Fibroblast of pulmonary artery (primary cell): ENCODE measurements around the gene ARHGAP42.

ENCODE experiments used
- DNase-seq: peaks from one replicate; pipeline ENCODE4 v3.0.0-alpha.2; 2010; ENCODE audit warnings: low read depth
- H3K4me3 ChIP-seq: replicated peaks from 2 replicates; pipeline ENCODE4 v1.5.1; 2011; ENCODE audit warnings: low read depth, mild to moderate bottlenecking, control low read depth, low read length, moderate library complexity
- CTCF ChIP-seq: IDR thresholded peaks from 2 replicates; pipeline ENCODE4 v1.5.1; 2011; ENCODE audit warnings: mild to moderate bottlenecking, control low read depth, low read length, inconsistent platforms; ENCODE audit errors: missing control alignments

The ARHGAP42 gene

GRCh38 chr11:100902454-100903141 is 215.5 kb downstream of the ARHGAP42 start:
- TF ChIP-seq CTCF = no peak
- DNase-seq = no peak
- H3K4me3 ChIP-seq = no peak overlapping the region

GRCh38 chr11:100903284-100903683 is 216.2 kb downstream of the ARHGAP42 start:
- no peak overlapping the region for H3K4me3 ChIP-seq
- no peak for DNase-seq
- no peak for TF ChIP-seq CTCF

GRCh38 chr11:100905684-100906083 is 218.6 kb downstream of the ARHGAP42 start:
- no peak for TF ChIP-seq CTCF
- H3K4me3 ChIP-seq = no peak overlapping the region

GRCh38 chr11:100908746-100909145 is 221.7 kb downstream of the ARHGAP42 start:
- TF ChIP-seq CTCF = no peak
- no peak for DNase-seq

More at GRCh38 chr11:100905684-100906083, 218.6 kb downstream of the ARHGAP42 start:
- no peak for DNase-seq

GRCh38 chr11:100910808-100911207 is 223.7 kb downstream of the ARHGAP42 start:
- TF ChIP-seq CTCF = no peak
- no peak for DNase-seq
- no peak overlapping the region for H3K4me3 ChIP-seq

More at GRCh38 chr11:100908746-100909145, 221.7 kb downstream of the ARHGAP42 start:
- H3K4me3 ChIP-seq = no peak overlapping the region

- DNase-seq = no peak
- TF ChIP-seq CTCF = no peak
- no peak overlapping the region for H3K4me3 ChIP-seq
Measured at GRCh38 chr11:100914415-100915110, 227.5 kb downstream of the ARHGAP42 start.
